ENCODE measurements around the gene MOB2.
"Not testable (repeated sequence)": the region's sequence is repeated elsewhere in the genome, so short reads cannot be mapped to it uniquely, and the experiment has no call there.

Gene MOB2

DNA sequence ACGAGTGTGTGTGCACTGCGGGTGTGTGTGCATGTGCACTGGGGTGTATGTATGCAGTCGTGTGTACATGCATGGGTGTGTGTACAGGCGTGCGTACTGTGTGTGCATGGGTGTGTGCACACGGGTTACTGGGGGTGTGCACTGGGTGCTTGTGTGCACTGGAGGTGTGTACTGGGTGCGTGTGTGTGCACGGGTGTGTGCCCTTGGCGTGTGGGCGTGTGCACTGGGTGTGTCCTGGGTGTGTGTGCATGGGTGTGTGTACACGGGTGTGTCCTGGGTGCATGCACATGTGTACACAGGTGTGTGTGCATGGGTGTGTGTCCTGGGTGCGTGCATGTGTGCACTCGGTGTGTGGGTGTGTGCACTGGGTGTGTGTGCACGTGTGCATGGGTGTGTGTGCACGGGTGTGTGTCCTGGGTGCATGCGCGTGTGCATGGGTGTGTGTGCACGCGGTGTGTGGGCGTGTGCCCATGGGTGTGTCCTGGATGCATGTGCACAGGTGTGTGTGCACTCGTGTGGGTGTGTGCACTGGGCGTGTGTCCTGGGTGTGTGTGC lies 57.7 kb downstream of the MOB2 start:
- TF ChIP-seq, protein P1, sequence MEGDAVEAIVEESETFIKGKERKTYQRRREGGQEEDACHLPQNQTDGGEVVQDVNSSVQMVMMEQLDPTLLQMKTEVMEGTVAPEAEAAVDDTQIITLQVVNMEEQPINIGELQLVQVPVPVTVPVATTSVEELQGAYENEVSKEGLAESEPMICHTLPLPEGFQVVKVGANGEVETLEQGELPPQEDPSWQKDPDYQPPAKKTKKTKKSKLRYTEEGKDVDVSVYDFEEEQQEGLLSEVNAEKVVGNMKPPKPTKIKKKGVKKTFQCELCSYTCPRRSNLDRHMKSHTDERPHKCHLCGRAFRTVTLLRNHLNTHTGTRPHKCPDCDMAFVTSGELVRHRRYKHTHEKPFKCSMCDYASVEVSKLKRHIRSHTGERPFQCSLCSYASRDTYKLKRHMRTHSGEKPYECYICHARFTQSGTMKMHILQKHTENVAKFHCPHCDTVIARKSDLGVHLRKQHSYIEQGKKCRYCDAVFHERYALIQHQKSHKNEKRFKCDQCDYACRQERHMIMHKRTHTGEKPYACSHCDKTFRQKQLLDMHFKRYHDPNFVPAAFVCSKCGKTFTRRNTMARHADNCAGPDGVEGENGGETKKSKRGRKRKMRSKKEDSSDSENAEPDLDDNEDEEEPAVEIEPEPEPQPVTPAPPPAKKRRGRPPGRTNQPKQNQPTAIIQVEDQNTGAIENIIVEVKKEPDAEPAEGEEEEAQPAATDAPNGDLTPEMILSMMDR (conservative IDR thresholded peaks at IDR 0.05; ENCODE audit: low read depth, low read length) = no peak
- no peak overlapping the region for H3K4me3 ChIP-seq (ENCODE audit: low read length)
- no peak for DNase-seq (ENCODE audit: low read depth)

DNA sequence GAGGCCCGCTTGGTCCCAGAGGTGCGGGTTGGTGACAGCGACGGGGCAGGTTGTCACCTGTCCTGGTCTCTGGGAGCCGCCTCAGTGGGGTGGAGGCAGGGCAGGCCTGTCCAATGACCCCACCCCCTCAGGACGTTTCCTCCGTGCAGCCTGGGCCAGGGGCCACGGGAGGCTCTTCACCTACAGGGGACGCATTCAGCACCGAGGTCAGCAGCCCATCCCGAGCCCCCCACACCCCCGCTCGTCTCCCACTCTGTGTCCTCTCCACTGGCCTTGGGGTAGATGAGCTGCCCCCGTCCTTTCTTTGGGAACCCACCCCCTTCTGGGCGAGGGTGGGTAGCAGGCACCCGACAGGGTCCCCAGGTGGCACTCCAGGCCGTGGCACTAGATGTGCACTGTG lies 61.1 kb downstream of the MOB2 start:
- TF ChIP-seq, protein P1 (conservative IDR thresholded peaks at IDR 0.05; ENCODE audit: low read depth, low read length) = no peak
- DNase-seq (ENCODE audit: low read depth) = no peak
- H3K4me3 ChIP-seq (ENCODE audit: low read length) = no peak overlapping the region

DNA sequence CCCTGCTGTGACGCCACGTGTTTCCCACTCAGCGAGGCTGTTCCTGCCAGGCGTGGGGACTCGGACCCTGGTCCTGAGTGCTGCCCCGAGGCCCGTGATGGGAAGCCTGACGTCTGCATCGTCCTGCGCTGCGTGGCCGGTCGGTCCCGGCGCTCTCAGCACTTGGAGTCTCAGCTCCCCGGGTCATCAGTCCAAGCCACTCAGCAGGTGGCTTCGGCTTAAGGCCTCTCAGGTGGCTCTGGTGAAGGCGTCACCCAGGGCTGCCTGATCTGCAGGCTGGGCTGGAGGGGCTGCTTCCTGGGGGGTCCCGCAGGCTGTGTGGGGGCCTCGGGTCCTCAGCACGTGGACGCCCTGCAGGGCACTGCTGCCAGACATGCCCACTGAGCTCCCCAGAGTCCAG lies 61.6 kb downstream of the MOB2 start:
- DNase-seq (ENCODE audit: low read depth) = no peak
- H3K4me3 ChIP-seq (ENCODE audit: low read length) = no peak overlapping the region
- TF ChIP-seq, protein P1 (conservative IDR thresholded peaks at IDR 0.05; ENCODE audit: low read depth, low read length) = no peak

DNA sequence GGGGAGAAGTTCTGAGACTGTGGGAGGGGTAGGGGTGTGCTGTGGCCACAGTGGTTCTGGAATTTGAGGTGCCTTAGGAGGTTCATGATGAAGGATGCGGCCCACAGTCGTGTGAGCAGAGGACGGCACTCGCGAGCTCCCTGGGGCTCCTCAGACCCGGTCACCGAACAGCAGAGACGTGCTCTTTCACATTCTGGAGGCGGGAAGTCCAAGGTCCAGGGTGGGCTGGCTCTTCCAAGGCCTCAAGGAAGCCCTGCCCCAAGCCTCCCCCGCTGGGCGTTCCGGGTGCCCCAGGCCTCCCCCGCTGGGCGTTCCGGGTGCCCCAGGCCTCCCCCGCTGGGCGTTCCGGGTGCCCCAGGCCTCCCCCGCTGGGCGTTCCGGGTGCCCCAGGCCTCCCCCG lies 63.2 kb downstream of the MOB2 start:
- DNase-seq (ENCODE audit: low read depth); H3K4me3 ChIP-seq (ENCODE audit: low read length): not testable (repeated sequence)

DNA sequence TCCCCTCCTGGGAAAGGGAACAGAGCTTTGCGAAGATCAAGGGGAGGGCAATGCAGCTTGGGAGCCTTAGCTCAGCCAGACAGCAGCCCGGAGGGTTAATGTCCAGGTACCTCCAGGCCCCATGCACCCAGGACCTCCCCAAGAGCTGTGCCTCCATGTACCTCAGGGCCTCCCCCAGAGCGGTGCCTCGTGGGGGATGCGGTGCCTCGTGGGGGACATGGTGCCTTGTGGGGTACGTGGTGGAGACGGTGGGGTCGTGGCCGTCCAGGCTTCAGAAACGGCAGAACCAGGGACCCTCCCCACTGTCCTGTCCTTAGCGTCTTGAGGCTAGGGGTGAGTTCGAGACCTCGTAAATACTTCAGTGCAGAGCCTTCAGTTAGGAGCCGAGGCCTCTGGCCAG lies 63.6 kb downstream of the MOB2 start:
- H3K4me3 ChIP-seq (ENCODE audit: low read length) = no peak overlapping the region
- no peak for DNase-seq (ENCODE audit: low read depth)
- TF ChIP-seq, protein P1 (conservative IDR thresholded peaks at IDR 0.05; ENCODE audit: low read depth, low read length) = no peak

DNA sequence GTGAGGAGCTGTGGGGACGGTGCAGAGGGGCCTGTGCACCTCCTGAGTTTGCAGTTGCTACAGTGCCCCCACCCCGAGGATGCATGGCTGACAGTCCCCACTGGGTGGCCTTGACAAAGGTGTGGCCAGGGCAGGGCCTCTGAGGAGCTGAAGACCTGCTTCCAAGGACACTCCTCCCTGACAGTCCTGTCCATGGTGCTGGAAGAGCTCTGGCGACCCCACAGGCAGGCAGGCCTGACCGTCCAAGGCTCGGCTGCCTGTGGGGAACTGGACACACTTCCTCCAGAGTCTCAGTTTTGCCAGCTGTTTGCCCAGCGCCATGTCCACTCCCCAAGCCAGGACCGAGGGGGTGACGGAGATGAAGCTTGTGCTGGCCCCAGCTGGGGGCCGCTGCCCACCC lies 64.1 kb downstream of the MOB2 start:
- TF ChIP-seq, protein P1 (conservative IDR thresholded peaks at IDR 0.05; ENCODE audit: low read depth, low read length) = no peak
- DNase-seq (ENCODE audit: low read depth) = no peak
- no peak overlapping the region for H3K4me3 ChIP-seq (ENCODE audit: low read length)

DNA sequence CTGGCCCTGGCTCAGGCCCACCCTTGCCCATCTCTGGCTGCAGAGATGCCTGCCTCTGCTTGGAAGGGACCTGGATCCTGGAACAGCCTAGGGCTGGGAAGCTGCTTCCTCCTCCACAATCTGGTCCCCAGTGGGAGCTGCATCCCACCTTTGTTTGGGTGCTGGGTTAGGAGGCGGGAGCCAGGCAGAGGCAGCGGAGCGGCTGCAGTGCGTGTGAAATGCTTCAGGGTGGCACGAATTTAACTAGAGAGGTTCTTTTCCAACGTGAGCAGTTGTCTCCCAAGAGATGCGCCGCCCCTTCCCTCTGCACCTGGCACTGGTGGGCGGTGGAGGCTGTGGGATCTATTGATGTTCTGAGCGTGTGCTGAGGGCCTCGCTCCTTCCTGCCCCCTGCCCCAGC lies 65.3 kb downstream of the MOB2 start:
- TF ChIP-seq, protein P1 (conservative IDR thresholded peaks at IDR 0.05; ENCODE audit: low read depth, low read length) = no peak
- H3K4me3 ChIP-seq (ENCODE audit: low read length) = no peak overlapping the region
- no peak for DNase-seq (ENCODE audit: low read depth)

DNA sequence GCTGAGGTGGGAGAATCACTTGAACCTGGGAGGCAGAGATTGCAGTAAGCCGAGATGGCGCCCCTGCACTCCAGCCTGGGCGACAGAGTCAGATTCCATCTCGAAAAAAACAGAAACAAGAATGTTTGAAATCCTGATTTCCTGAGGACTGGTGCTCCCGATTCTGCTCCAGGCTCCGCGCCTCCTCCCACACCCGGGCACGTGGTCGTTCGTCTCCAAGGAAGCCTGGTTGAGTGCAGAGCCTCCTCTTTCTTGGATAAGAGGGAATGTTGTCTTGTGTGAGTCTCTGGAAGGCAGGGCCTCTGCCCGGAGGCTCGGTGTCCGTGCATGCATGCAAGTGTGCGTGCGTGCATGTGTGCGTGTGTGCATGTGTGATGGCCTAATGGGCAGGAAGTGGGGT lies 66.8 kb downstream of the MOB2 start:
- H3K4me3 ChIP-seq (ENCODE audit: low read length) = no peak overlapping the region
- TF ChIP-seq, protein P1 (conservative IDR thresholded peaks at IDR 0.05; ENCODE audit: low read depth, low read length) = no peak
- no peak for DNase-seq (ENCODE audit: low read depth)
